GM12878 (cell line): Measurements from ENCODE around the gene THRAP3. TPM values are rescaled to one million over a fixed set of nuclear protein-coding genes. Genes with fewer than 3 reads are reported as not detected.

Source experiments
- ATAC-seq: fragments of 200-7000 bp; cut with Tn5 transposase; 3 replicates; pipeline ENCODE4 v1.9.1; 2020; ENCODE audit warnings: mild to moderate bottlenecking, moderate library complexity
- BruUV-seq: library from RNA; stranded (reverse); fragments of 400-500 nt; replicated peaks from 2 replicates; lab custom pipeline; 2021; lab: Mats Ljungman, UMichigan
- CTCF ChIA-PET: fragments of 300-600 bp; sonication (Branson Sonifier 250); formaldehyde crosslinking; extraction: SDS; loops from one replicate; lab custom pipeline; 2021; ENCODE audit warnings: inconsistent platforms; lab: Yijun Ruan, JAX
- POLR2A ChIA-PET: fragments of 350-600 bp; formaldehyde crosslinking; extraction: SDS; loops from one replicate; lab custom pipeline; 2021; ENCODE audit warnings: inconsistent platforms; lab: Charles Lee
- RAD21 ChIA-PET: fragments of 300-600 bp; sonication (Branson Sonifier 250); formaldehyde crosslinking; loops from one replicate; lab custom pipeline; 2023; ENCODE audit warnings: antibody characterized with exemption; ENCODE audit not compliant: unreplicated experiment; lab: Charles Lee
- SMC1A ChIA-PET: fragments of 300-600 bp; sonication (Branson Sonifier 250); formaldehyde crosslinking; loops from one replicate; lab custom pipeline; 2023; ENCODE audit not compliant: unreplicated experiment, uncharacterized antibody; lab: Charles Lee
- DNase-seq: peaks from one replicate; pipeline ENCODE4 v3.0.0-alpha.2; 2011; ENCODE audit warnings: low read depth, low spot score
- FAIRE-seq: peaks from 3 replicates; lab custom pipeline; 2011; peaks lifted over from hg19 to GRCh38; lab: Jason Lieb, UNC
- H2AFZ ChIP-seq: 2 replicates; pipeline ENCODE4 v1.6.0; 2011; ENCODE audit warnings: low read depth, low read length, control low read depth; ENCODE audit not compliant: control insufficient read depth
- H3K27ac ChIP-seq: 2 replicates; pipeline ENCODE4 v1.5.1; 2011; ENCODE audit warnings: control low read depth; ENCODE audit not compliant: control insufficient read depth, insufficient read depth
- H3K27me3 ChIP-seq, 2 experiments: replicated peaks in 1 of 2; 2 replicates each; pipeline versions ENCODE4 v1.6.0 to v1.6.1; 2011; ENCODE audit warnings: low read length in 1 of 2; ENCODE audit not compliant: control insufficient read depth in 2 of 2, insufficient read depth in 2 of 2
- H3K36me3 ChIP-seq, 2 experiments: 2 replicates each; pipeline ENCODE4 v1.5.1; 2011; ENCODE audit warnings: low read length in 1 of 2; ENCODE audit not compliant: control insufficient read depth in 2 of 2, insufficient read depth in 2 of 2
- H3K4me1 ChIP-seq: 2 replicates; pipeline ENCODE4 v1.6.1; 2011; ENCODE audit warnings: mild to moderate bottlenecking, low read length, moderate library complexity, mixed read lengths; ENCODE audit not compliant: control insufficient read depth, insufficient read depth
- H3K4me2 ChIP-seq: 2 replicates; pipeline ENCODE4 v1.6.0; 2011; ENCODE audit warnings: control low read depth; ENCODE audit not compliant: control insufficient read depth, insufficient read depth
- H3K4me3 ChIP-seq: fragments of 200-600 bp; sonication (generic); 2 replicates; pipeline ENCODE4 v1.5.1; 2016
- H3K79me2 ChIP-seq: 2 replicates; pipeline ENCODE4 v1.6.0; 2011; ENCODE audit warnings: low read length; ENCODE audit not compliant: control insufficient read depth, insufficient read depth
- H3K9ac ChIP-seq: 2 replicates; pipeline ENCODE4 v1.8.0; 2011; ENCODE audit warnings: low read length, control low read depth, mixed read lengths; ENCODE audit not compliant: control insufficient read depth, insufficient read depth
- H3K9me3 ChIP-seq: replicated peaks from 3 replicates; pipeline ENCODE4 v1.5.1; 2011; ENCODE audit warnings: mild to moderate bottlenecking, low read length; ENCODE audit not compliant: control insufficient read depth, insufficient read depth
- H4K20me1 ChIP-seq: 2 replicates; pipeline ENCODE4 v1.6.0; 2011; ENCODE audit not compliant: control insufficient read depth, insufficient read depth
- ATF7 ChIP-seq: fragments of 450-650 bp; IDR thresholded peaks from 2 replicates; pipeline ENCODE4 v1.6.1; 2016; ENCODE audit warnings: low read depth, mild to moderate bottlenecking
- FOXK2 ChIP-seq: fragments of 450-650 bp; IDR thresholded peaks from 2 replicates; pipeline ENCODE4 v1.6.1; 2017; ENCODE audit warnings: mild to moderate bottlenecking, moderate library complexity
- RFX5 ChIP-seq: IDR thresholded peaks from 2 replicates; pipeline ENCODE4 v1.6.1; 2011; ENCODE audit warnings: low read depth, low read length, improper control_type of control experiment
- TCF7 ChIP-seq: IDR thresholded peaks from 2 replicates; pipeline ENCODE4 v1.6.1; 2014; ENCODE audit warnings: antibody characterized with exemption, borderline replicate concordance
- YY1 ChIP-seq: IDR thresholded peaks from 2 replicates; pipeline ENCODE4 v1.6.1; 2011; ENCODE audit warnings: low read depth, mild to moderate bottlenecking, low read length
- ZBED1 ChIP-seq: IDR thresholded peaks from 2 replicates; pipeline ENCODE4 v1.6.1; 2016; ENCODE audit warnings: borderline replicate concordance
- WGBS: methylation state at CpG from one replicate; pipeline ENCODE4 v1.1.6; 2016; ENCODE audit warnings: low lambda C conversion rate; ENCODE audit not compliant: insufficient replicate concordance, insufficient coverage; ENCODE audit errors: missing lambda C conversion rate; 5-methylcytosine and 5-hydroxymethylcytosine counted together
- in situ Hi-C: fragments of 300-500 bp; cut with MboI; formaldehyde crosslinking; loops from 9 replicates; pipeline ENCODE4 v1.14.3; 2018; ENCODE audit warnings: mixed read lengths
- intact Hi-C: fragments of 100-400 bp; cut with micrococcal nuclease; formaldehyde crosslinking; loops from one replicate; pipeline ENCODE4 v1.14.2; 2022; ENCODE audit not compliant: unreplicated experiment
- polyA plus RNA-seq, 11 experiments: library from polyadenylated mRNA; depleted of rRNA in 4 of 11; unstranded in 6 of 11; stranded (reverse) in 5 of 11; fragments of >200 nt; fragmentation: Nextera tagmentation in 4 of 11; fragmentation: Illumina TruSeq in 1 of 11; extraction: Ambion mirVana in 4 of 11; extraction: Trizol in 1 of 11; gene quantifications; 1 replicate in 1 of 11; 2 replicates in 10 of 11; pipeline versions ENCODE4 v1.2.1 to v1.2.3, GENCODE V29; 2011 to 2016; ENCODE audit warnings: inconsistent platforms in 2 of 11, missing spikeins in 2 of 11, low read depth in 1 of 11
- total RNA-seq, 4 experiments: library from RNA; depleted of rRNA in 3 of 4; stranded (reverse); fragments of >200 nt in 3 of 4; fragmentation: Illumina TruSeq in 1 of 4; extraction: Trizol in 1 of 4; gene quantifications; 2 replicates each; pipeline versions ENCODE4 v1.2.1 to v1.2.3, GENCODE V29; 2013 to 2021
- TF ChIP-seq, protein P1 (sequence below): fragments of 150-350 bp; IDR thresholded peaks from 2 replicates; pipeline ENCODE4 v1.6.1; 2016; ENCODE audit warnings: low read depth, low read length
- TF ChIP-seq, protein P2 (sequence below): IDR thresholded peaks from 2 replicates; pipeline ENCODE4 v1.6.1; 2011; ENCODE audit warnings: low read depth, low read length, improper control_type of control experiment, borderline replicate concordance
- TF ChIP-seq, protein P3 (sequence below): fragments of 450-650 bp; IDR thresholded peaks from 2 replicates; pipeline ENCODE4 v1.6.1; 2016; ENCODE audit warnings: mild to moderate bottlenecking, moderate library complexity, borderline replicate concordance

The THRAP3 gene
- total and polyA plus RNA-seq, 10 of the 15 experiments (the other 5 are each of a cell fraction or from before 2014, with no cell fraction given): 76.3 to 173 (median 136) TPM

DNA sequence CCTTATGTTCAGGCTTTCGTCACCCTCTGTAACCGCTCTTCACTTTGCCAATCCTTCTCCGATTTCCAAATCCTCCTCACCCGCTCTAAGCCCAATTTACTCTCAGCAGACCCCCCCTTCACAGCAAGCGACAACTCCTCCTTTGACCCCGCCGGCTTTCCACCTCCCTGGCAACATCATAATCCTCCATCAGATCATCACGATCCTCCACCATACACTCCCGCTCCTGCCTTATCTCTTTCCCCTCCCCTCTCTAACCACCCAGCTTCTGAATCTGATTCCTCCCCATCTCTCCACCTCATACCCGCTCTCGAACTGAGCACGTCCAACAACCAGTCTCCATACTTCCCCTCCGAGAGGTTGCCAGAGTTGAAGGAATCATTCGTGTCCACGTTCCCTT lies 106.7 kb downstream of the THRAP3 start:
- ATAC-seq: no peak
- BruUV-seq: no TSS peak
- Histone ChIP-seq H3K9me3 (no peaks in the 10 kb centered on the region), H3K79me2 (no peaks in the 10 kb centered on the region), H3K27ac (no peak overlapping the region), H3K4me2 (no peak overlapping the region), H4K20me1 (no peaks in the 10 kb centered on the region), H3K36me3 (no peaks in the 10 kb centered on the region), H3K4me3 (no peak overlapping the region), H3K27me3 (no peaks in the 10 kb centered on the region), H2AFZ (no peak overlapping the region), H3K9ac (no peak overlapping the region), H3K4me1 (no peaks in the 10 kb centered on the region)
- in situ Hi-C loops (no loop called here), intact Hi-C loops (no loop called here)
- ChIA-PET POLR2A (no interaction called here), RAD21 (no interaction called here), CTCF (no interaction called here), SMC1A (no interaction called here)
- FAIRE-seq: no peak
- DNase-seq: no peak
- TF ChIP-seq, protein P1, sequence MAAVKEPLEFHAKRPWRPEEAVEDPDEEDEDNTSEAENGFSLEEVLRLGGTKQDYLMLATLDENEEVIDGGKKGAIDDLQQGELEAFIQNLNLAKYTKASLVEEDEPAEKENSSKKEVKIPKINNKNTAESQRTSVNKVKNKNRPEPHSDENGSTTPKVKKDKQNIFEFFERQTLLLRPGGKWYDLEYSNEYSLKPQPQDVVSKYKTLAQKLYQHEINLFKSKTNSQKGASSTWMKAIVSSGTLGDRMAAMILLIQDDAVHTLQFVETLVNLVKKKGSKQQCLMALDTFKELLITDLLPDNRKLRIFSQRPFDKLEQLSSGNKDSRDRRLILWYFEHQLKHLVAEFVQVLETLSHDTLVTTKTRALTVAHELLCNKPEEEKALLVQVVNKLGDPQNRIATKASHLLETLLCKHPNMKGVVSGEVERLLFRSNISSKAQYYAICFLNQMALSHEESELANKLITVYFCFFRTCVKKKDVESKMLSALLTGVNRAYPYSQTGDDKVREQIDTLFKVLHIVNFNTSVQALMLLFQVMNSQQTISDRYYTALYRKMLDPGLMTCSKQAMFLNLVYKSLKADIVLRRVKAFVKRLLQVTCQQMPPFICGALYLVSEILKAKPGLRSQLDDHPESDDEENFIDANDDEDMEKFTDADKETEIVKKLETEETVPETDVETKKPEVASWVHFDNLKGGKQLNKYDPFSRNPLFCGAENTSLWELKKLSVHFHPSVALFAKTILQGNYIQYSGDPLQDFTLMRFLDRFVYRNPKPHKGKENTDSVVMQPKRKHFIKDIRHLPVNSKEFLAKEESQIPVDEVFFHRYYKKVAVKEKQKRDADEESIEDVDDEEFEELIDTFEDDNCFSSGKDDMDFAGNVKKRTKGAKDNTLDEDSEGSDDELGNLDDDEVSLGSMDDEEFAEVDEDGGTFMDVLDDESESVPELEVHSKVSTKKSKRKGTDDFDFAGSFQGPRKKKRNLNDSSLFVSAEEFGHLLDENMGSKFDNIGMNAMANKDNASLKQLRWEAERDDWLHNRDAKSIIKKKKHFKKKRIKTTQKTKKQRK: no peak
- TF ChIP-seq, protein P2, sequence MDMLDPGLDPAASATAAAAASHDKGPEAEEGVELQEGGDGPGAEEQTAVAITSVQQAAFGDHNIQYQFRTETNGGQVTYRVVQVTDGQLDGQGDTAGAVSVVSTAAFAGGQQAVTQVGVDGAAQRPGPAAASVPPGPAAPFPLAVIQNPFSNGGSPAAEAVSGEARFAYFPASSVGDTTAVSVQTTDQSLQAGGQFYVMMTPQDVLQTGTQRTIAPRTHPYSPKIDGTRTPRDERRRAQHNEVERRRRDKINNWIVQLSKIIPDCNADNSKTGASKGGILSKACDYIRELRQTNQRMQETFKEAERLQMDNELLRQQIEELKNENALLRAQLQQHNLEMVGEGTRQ: no peak
- TF ChIP-seq TCF7: no peak
- no peak for TF ChIP-seq ATF7
- no peak for TF ChIP-seq YY1
- no peak for TF ChIP-seq RFX5
- TF ChIP-seq, protein P3, sequence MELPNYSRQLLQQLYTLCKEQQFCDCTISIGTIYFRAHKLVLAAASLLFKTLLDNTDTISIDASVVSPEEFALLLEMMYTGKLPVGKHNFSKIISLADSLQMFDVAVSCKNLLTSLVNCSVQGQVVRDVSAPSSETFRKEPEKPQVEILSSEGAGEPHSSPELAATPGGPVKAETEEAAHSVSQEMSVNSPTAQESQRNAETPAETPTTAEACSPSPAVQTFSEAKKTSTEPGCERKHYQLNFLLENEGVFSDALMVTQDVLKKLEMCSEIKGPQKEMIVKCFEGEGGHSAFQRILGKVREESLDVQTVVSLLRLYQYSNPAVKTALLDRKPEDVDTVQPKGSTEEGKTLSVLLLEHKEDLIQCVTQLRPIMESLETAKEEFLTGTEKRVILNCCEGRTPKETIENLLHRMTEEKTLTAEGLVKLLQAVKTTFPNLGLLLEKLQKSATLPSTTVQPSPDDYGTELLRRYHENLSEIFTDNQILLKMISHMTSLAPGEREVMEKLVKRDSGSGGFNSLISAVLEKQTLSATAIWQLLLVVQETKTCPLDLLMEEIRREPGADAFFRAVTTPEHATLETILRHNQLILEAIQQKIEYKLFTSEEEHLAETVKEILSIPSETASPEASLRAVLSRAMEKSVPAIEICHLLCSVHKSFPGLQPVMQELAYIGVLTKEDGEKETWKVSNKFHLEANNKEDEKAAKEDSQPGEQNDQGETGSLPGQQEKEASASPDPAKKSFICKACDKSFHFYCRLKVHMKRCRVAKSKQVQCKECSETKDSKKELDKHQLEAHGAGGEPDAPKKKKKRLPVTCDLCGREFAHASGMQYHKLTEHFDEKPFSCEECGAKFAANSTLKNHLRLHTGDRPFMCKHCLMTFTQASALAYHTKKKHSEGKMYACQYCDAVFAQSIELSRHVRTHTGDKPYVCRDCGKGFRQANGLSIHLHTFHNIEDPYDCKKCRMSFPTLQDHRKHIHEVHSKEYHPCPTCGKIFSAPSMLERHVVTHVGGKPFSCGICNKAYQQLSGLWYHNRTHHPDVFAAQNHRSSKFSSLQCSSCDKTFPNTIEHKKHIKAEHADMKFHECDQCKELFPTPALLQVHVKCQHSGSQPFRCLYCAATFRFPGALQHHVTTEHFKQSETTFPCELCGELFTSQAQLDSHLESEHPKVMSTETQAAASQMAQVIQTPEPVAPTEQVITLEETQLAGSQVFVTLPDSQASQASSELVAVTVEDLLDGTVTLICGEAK: no peak
- no peak for TF ChIP-seq ZBED1
- TF ChIP-seq FOXK2: no peak
- 68% methylated on average over 15 of the region's 15 CpGs for WGBS
